Astrocyte of the spinal cord (primary cell): ENCODE measurements around the gene PCDHGB7.
"Not testable (repeated sequence)": the region's sequence is repeated elsewhere in the genome, so short reads cannot be mapped to it uniquely, and the experiment has no call there.

Source experiments
- DNase-seq: peaks from one replicate; pipeline ENCODE4 v3.0.0; 2011; ENCODE audit warnings: low read depth, low spot score
- H3K4me3 ChIP-seq: 2 replicates; pipeline ENCODE4 v1.5.1; 2011; ENCODE audit warnings: low read depth, mild to moderate bottlenecking, low read length, moderate library complexity
- CTCF ChIP-seq: IDR thresholded peaks from 2 replicates; pipeline ENCODE4 v1.5.1; 2012; ENCODE audit warnings: low read depth, mild to moderate bottlenecking, low read length, inconsistent platforms
- in situ Hi-C: cut with HindIII; loops from 2 replicates; pipeline ENCODE4 v1.10.0; 2017; ENCODE audit warnings: low sequenced_read_pairs

The PCDHGB7 gene

GRCh38 chr5:141399555-141400258, 17.8 kb upstream of the PCDHGB7 start:
- no peak for DNase-seq
- H3K4me3 ChIP-seq = no peak overlapping the region
- TF ChIP-seq CTCF = no peak
- in situ Hi-C loops = no loop called here

GRCh38 chr5:141402553-141403243, 14.8 kb upstream of the PCDHGB7 start, which contains the start of gene PCDHGA9:
TSS of gene PCDHGA9 (plus strand) at chr5:141402778. CDS start at chr5:141402953, 175 bp downstream.
- peak within 1 kb of the TSS; percentile 29 for H3K4me3 ChIP-seq
- TF ChIP-seq CTCF = peak; percentile 39
- peak; percentile 42 for DNase-seq
- in situ Hi-C loops = no loop called here

GRCh38 chr5:141403387-141403786, 14.1 kb upstream of the PCDHGB7 start:
- TF ChIP-seq CTCF = no peak
- in situ Hi-C loops = no loop called here
- peak overlapping the region; percentile 29 for H3K4me3 ChIP-seq
- no peak for DNase-seq

GRCh38 chr5:141407790-141408505, 9.5 kb upstream of the PCDHGB7 start, which contains the start of gene PCDHGB6:
TSS of gene PCDHGB6 (plus strand) at chr5:141408021. CDS start at chr5:141408203, 182 bp downstream.
- DNase-seq = peak; percentile 50
- peak; percentile 70 for TF ChIP-seq CTCF
- H3K4me3 ChIP-seq = peak within 1 kb of the TSS; percentile 32
- in situ Hi-C loops = not testable (repeated sequence)

- H3K4me3 ChIP-seq = no peak overlapping the region
- in situ Hi-C loops = no loop called here
- no peak for DNase-seq
- no peak for TF ChIP-seq CTCF
Observed at GRCh38 chr5:141409598-141410306, 7.7 kb upstream of the PCDHGB7 start.

GRCh38 chr5:141411575-141411974, 5.9 kb upstream of the PCDHGB7 start:
- in situ Hi-C loops = no loop called here
- no peak overlapping the region for H3K4me3 ChIP-seq
- no peak for DNase-seq
- no peak for TF ChIP-seq CTCF
